ENCODE results near the gene CDKN2D. TPM values are rescaled to one million over a fixed set of nuclear protein-coding genes. Genes with fewer than 3 reads are reported as not detected.

The CDKN2D gene
- total RNA-seq, 4 donors from 2014 or later = 5.1 to 18.9 (median 8.4) TPM

- TF ChIP-seq CTCF (IDR thresholded peaks at IDR 0.05; ENCODE audit: low read depth) = no peak
Observed at GRCh38 chr19:10548746-10549276, 20.0 kb downstream of the CDKN2D start.

GRCh38 chr19:10546817-10547216 is 22.0 kb downstream of the CDKN2D start:
- TF ChIP-seq CTCF (IDR thresholded peaks at IDR 0.05; ENCODE audit: low read depth) = no peak

- TF ChIP-seq CTCF (IDR thresholded peaks at IDR 0.05; ENCODE audit: low read depth) = no peak
Observed at GRCh38 chr19:10544753-10545251, 24.0 kb downstream of the CDKN2D start.

GRCh38 chr19:10544242-10544752 is 24.5 kb downstream of the CDKN2D start:
- no peak for TF ChIP-seq CTCF (IDR thresholded peaks at IDR 0.05; ENCODE audit: low read depth)

GRCh38 chr19:10543420-10544241 is 25.1 kb downstream of the CDKN2D start, which contains the start of gene ATG4D:
ATG4D (plus strand) TSS chr19:10543904; CDS start chr19:10544091, 187 bp downstream.
- TF ChIP-seq CTCF (IDR thresholded peaks at IDR 0.05; ENCODE audit: low read depth) = no peak

- TF ChIP-seq CTCF (IDR thresholded peaks at IDR 0.05; ENCODE audit: low read depth) = no peak
Observed at GRCh38 chr19:10543059-10543419, 25.7 kb downstream of the CDKN2D start.
